DND-41 (cell line): Measurements from ENCODE around the gene ADAMTSL2.

ENCODE experiments used
- EZH2 ChIP-seq: IDR thresholded peaks from 3 replicates; pipeline ENCODE4 v1.6.1; 2012; ENCODE audit warnings: borderline replicate concordance, low read depth, mild to moderate bottlenecking, moderate library complexity, low read length, inconsistent platforms; ENCODE audit not compliant: severe bottlenecking
- TF ChIP-seq, protein P1 (sequence below): IDR thresholded peaks from 2 replicates; pipeline ENCODE4 v1.5.1; 2012; ENCODE audit warnings: borderline replicate concordance, low read length, moderate library complexity, mild to moderate bottlenecking; ENCODE audit not compliant: poor library complexity, severe bottlenecking; ENCODE audit errors: extremely low read depth

DNA sequence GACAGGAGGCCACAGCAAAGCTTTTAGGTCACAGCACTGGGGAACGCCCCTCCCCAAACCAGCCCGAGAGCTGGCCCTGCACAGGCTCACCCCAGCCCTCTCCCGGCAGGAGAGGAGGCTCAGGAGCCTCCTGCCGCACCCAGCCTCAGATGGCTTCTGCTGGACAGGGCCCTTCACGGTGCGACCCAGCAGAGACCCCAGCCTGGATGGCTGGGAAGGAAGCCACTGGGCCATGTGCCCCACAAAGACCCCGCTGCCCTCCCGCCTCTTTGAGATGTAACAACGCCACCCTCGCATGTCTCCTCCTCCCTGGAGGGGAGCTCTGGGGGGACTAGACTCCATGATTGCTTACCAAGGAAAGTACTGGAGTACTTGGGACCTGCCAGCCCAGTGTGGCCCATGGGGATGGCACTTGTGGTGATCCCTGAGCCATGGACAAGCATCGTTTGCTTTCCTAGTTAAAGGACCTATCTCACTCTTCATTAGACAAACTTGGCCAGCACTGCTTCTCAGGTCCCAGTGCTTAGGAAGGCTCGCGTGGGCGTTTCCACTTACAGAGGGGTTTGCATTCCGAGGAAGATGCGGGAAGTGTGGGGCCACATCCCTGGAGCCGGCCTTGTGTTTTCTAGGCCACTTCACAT is 18.8 kb upstream of the ADAMTSL2 start:
- TF ChIP-seq, protein P1, sequence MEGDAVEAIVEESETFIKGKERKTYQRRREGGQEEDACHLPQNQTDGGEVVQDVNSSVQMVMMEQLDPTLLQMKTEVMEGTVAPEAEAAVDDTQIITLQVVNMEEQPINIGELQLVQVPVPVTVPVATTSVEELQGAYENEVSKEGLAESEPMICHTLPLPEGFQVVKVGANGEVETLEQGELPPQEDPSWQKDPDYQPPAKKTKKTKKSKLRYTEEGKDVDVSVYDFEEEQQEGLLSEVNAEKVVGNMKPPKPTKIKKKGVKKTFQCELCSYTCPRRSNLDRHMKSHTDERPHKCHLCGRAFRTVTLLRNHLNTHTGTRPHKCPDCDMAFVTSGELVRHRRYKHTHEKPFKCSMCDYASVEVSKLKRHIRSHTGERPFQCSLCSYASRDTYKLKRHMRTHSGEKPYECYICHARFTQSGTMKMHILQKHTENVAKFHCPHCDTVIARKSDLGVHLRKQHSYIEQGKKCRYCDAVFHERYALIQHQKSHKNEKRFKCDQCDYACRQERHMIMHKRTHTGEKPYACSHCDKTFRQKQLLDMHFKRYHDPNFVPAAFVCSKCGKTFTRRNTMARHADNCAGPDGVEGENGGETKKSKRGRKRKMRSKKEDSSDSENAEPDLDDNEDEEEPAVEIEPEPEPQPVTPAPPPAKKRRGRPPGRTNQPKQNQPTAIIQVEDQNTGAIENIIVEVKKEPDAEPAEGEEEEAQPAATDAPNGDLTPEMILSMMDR = no peak
- TF ChIP-seq EZH2 = no peak
